HepG2 (cell line): ENCODE results near the gene SIGLEC8.
"Not testable (repeated sequence)": the region's sequence is repeated elsewhere in the genome, so short reads cannot be mapped to it uniquely, and the experiment has no call there.

Source experiments
- ZNF274 ChIP-seq: sonication (generic); formaldehyde crosslinking; IDR thresholded peaks from 2 replicates; pipeline ENCODE4 v1.5.1; 2020; ENCODE audit warnings: mild to moderate bottlenecking, missing genetic modification reagents
- ZNF34 ChIP-seq: sonication (generic); formaldehyde crosslinking; IDR thresholded peaks from 2 replicates; pipeline ENCODE4 v1.4.0; 2020; ENCODE audit warnings: mild to moderate bottlenecking, missing genetic modification reagents, borderline replicate concordance
- TF ChIP-seq, protein P1 (sequence below), 2 experiments: sonication (generic) in 1 of 2; formaldehyde crosslinking in 1 of 2; IDR thresholded peaks; 2 replicates each; pipeline versions ENCODE4 v1.5.1 to v1.6.1; 2011 to 2020; ENCODE audit warnings: borderline replicate concordance in 1 of 2, low read depth in 1 of 2, low read length in 1 of 2, mild to moderate bottlenecking in 1 of 2, missing genetic modification reagents in 1 of 2, moderate library complexity in 1 of 2
- TF ChIP-seq, protein P2 (sequence below): sonication (generic); formaldehyde crosslinking; IDR thresholded peaks from 2 replicates; pipeline ENCODE4 v1.5.0; 2020; ENCODE audit warnings: mild to moderate bottlenecking, missing genetic modification reagents, moderate library complexity
- TF ChIP-seq, protein P3 (sequence below): IDR thresholded peaks from 2 replicates; pipeline ENCODE4 v1.6.1; 2012; ENCODE audit warnings: low read depth, low read length, improper control_type of control experiment
- TF ChIP-seq, protein P4 (sequence below): sonication (generic); formaldehyde crosslinking; IDR thresholded peaks from 2 replicates; pipeline ENCODE4 v1.8.0; 2022; ENCODE audit warnings: low read depth, missing genetic modification reagents
- TF ChIP-seq, protein P5 (sequence below): IDR thresholded peaks from 2 replicates; pipeline ENCODE4 v1.6.1; 2012; ENCODE audit warnings: inconsistent platforms

DNA sequence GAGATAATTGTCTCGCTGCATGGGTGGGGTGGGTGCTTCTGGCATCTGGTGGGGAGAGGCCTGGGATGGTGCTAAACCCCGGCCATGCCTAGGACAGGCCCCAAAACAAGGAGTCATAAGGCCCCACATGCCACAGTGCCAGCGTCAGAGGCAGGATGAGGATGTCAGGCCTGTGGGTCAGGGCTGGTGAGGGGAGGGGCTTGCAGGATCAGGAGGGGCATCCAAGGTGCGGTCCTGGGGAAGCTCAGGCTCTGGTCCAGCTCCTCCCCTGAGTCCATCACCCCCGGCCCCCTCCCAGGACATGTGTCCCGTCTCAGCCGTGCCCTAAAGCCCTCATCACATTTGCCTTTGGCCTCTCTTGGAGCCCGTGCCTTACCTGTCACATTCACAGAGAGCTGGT, 42.7 kb upstream of the SIGLEC8 start:
- TF ChIP-seq, protein P1, sequence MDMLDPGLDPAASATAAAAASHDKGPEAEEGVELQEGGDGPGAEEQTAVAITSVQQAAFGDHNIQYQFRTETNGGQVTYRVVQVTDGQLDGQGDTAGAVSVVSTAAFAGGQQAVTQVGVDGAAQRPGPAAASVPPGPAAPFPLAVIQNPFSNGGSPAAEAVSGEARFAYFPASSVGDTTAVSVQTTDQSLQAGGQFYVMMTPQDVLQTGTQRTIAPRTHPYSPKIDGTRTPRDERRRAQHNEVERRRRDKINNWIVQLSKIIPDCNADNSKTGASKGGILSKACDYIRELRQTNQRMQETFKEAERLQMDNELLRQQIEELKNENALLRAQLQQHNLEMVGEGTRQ (IDR thresholded peaks at IDR 0.05; ENCODE audit: low read depth, low read length), result not testable (repeated sequence)
- TF ChIP-seq, protein P1 (CRISPR knock-in tag; IDR thresholded peaks at IDR 0.05; ENCODE audit: borderline replicate concordance), result not testable (repeated sequence)
- TF ChIP-seq, protein P2, sequence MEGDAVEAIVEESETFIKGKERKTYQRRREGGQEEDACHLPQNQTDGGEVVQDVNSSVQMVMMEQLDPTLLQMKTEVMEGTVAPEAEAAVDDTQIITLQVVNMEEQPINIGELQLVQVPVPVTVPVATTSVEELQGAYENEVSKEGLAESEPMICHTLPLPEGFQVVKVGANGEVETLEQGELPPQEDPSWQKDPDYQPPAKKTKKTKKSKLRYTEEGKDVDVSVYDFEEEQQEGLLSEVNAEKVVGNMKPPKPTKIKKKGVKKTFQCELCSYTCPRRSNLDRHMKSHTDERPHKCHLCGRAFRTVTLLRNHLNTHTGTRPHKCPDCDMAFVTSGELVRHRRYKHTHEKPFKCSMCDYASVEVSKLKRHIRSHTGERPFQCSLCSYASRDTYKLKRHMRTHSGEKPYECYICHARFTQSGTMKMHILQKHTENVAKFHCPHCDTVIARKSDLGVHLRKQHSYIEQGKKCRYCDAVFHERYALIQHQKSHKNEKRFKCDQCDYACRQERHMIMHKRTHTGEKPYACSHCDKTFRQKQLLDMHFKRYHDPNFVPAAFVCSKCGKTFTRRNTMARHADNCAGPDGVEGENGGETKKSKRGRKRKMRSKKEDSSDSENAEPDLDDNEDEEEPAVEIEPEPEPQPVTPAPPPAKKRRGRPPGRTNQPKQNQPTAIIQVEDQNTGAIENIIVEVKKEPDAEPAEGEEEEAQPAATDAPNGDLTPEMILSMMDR (CRISPR knock-in tag), result not testable (repeated sequence)
- TF ChIP-seq, protein P3, sequence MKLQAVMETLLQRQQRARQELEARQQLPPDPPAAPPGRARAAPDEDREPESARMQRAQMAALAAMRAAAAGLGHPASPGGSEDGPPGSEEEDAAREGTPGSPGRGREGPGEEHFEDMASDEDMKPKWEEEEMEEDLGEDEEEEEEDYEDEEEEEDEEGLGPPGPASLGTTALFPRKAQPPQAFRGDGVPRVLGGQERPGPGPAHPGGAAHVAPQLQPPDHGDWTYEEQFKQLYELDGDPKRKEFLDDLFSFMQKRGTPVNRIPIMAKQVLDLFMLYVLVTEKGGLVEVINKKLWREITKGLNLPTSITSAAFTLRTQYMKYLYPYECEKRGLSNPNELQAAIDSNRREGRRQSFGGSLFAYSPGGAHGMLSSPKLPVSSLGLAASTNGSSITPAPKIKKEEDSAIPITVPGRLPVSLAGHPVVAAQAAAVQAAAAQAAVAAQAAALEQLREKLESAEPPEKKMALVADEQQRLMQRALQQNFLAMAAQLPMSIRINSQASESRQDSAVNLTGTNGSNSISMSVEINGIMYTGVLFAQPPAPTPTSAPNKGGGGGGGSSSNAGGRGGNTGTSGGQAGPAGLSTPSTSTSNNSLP, result not testable (repeated sequence)
- TF ChIP-seq, protein P4, sequence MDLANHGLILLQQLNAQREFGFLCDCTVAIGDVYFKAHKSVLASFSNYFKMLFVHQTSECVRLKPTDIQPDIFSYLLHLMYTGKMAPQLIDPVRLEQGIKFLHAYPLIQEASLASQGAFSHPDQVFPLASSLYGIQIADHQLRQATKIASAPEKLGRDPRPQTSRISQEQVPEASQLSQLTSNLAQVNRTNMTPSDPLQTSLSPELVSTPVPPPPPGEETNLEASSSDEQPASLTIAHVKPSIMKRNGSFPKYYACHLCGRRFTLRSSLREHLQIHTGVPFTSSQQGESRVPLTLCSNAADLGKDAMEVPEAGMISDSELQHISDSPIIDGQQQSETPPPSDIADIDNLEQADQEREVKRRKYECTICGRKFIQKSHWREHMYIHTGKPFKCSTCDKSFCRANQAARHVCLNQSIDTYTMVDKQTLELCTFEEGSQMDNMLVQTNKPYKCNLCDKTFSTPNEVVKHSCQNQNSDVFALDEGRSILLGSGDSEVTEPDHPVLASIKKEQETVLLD (CRISPR knock-in tag), result not testable (repeated sequence)
- TF ChIP-seq ZNF274; ZNF34 (CRISPR knock-in tag): not testable (repeated sequence)
- TF ChIP-seq, protein P5, sequence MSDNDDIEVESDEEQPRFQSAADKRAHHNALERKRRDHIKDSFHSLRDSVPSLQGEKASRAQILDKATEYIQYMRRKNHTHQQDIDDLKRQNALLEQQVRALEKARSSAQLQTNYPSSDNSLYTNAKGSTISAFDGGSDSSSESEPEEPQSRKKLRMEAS, result not testable (repeated sequence)
